SU-DHL-6 (cell line): ENCODE data around the gene SURF4.

ENCODE experiments used
- H2AFZ ChIP-seq: fragments of 200-600 bp; sonication (generic); 2 replicates; pipeline ENCODE4 v1.6.1; 2014; ENCODE audit warnings: low read depth, mild to moderate bottlenecking, moderate library complexity, mixed read lengths, antibody characterized with exemption, low read length; ENCODE audit not compliant: severe bottlenecking
- H3F3A ChIP-seq: fragments of 200-600 bp; shearing (Covaris generic); 2 replicates; pipeline ENCODE4 v1.6.0; 2016; ENCODE audit warnings: antibody characterized with exemption, mild to moderate bottlenecking; ENCODE audit not compliant: insufficient read depth
- H3K27ac ChIP-seq: fragments of 200-600 bp; sonication (generic); 2 replicates; pipeline ENCODE4 v1.5.1; 2016; ENCODE audit warnings: low read depth, mild to moderate bottlenecking, low read length, moderate library complexity, mixed read lengths
- H3K27me3 ChIP-seq: fragments of 200-600 bp; sonication (generic), shearing (Covaris generic); 2 replicates; pipeline ENCODE4 v1.6.0; 2014; ENCODE audit warnings: mild to moderate bottlenecking, low read length
- H3K36me3 ChIP-seq: fragments of 200-600 bp; sonication (generic); 2 replicates; pipeline ENCODE4 v1.6.1; 2014; ENCODE audit warnings: mild to moderate bottlenecking, low read length, mixed read lengths
- H3K4me2 ChIP-seq: fragments of 300-600, 200-600 bp; shearing (Covaris generic), sonication (generic); 2 replicates; pipeline ENCODE4 v1.6.0; 2014; ENCODE audit warnings: low read length, low read depth, mild to moderate bottlenecking; ENCODE audit not compliant: poor library complexity, severe bottlenecking
- H3K4me3 ChIP-seq: fragments of 200-600 bp; sonication (generic); 2 replicates; pipeline ENCODE4 v1.5.1; 2014; ENCODE audit warnings: antibody characterized with exemption, low read length, mild to moderate bottlenecking, mixed read lengths; ENCODE audit not compliant: insufficient read depth, poor library complexity, severe bottlenecking
- H3K79me2 ChIP-seq: fragments of 200-600 bp; sonication (generic); 2 replicates; pipeline ENCODE4 v1.6.1; 2014; ENCODE audit warnings: mild to moderate bottlenecking, low read length, moderate library complexity; ENCODE audit not compliant: insufficient read depth
- H3K9ac ChIP-seq: fragments of 200-600 bp; sonication (generic); 2 replicates; pipeline ENCODE4 v1.7.0; 2014; ENCODE audit warnings: mild to moderate bottlenecking, low read length
- H3K9me2 ChIP-seq: fragments of 200-600 bp; sonication (generic); replicated peaks from 2 replicates; pipeline ENCODE4 v1.6.1; 2014; ENCODE audit warnings: low read length; ENCODE audit not compliant: insufficient read depth
- H3K9me3 ChIP-seq: fragments of 200-600 bp; sonication (generic); 2 replicates; pipeline ENCODE4 v1.6.1; 2014; ENCODE audit warnings: low read length, mixed read lengths; ENCODE audit not compliant: insufficient read depth
- H4K20me1 ChIP-seq: fragments of 200-600 bp; sonication (generic); 2 replicates; pipeline ENCODE4 v1.6.1; 2014; ENCODE audit warnings: low read depth, mild to moderate bottlenecking, antibody characterized with exemption, low read length, moderate library complexity, mixed read lengths
- EZH2phosphoT487 ChIP-seq: fragments of 200-600 bp; sonication (generic), shearing (Covaris generic); conservative IDR thresholded peaks from 2 replicates; pipeline ENCODE4 v1.6.1; 2018; ENCODE audit warnings: mild to moderate bottlenecking, antibody characterized with exemption, low read length, moderate library complexity, mixed read lengths
- TF ChIP-seq, protein P1 (sequence below): fragments of 200-600 bp; sonication (generic); IDR thresholded peaks from one replicate; pipeline ENCODE4 v1.5.1; 2017; ENCODE audit warnings: antibody characterized with exemption, mild to moderate bottlenecking, low read length, moderate library complexity; ENCODE audit not compliant: insufficient read depth, poor library complexity, severe bottlenecking

Gene SURF4

DNA sequence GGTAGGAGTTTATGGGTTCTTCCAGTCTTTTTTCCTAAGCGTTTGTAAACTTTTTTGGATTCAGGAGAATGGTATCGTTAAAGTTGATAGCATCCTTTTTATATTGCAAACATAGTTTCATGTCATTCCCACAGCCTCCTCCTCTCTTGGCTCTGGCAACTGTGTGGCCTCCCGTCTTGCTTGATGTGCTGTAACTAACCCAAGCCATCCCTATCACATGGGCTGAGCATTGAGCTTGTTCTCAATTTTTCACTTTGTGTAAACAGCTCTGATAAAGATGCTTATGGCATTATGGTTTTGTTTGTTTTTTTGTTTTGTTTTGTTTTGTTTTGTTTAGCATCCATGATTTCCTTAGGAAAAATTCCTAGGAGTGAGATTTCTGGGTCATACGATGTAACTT is 4.9 kb upstream of the SURF4 start:
- Histone ChIP-seq H3K4me3 (no peak overlapping the region), H2AFZ (no peak overlapping the region), H4K20me1 (no peaks in the 10 kb centered on the region), H3K27me3 (no peaks in the 10 kb centered on the region), H3K9ac (no peak overlapping the region), H3F3A (peaks cover 5% of the 10 kb centered on the region; the same call in 1 of the 2 replicates), H3K9me3 (no peaks in the 10 kb centered on the region; the same call in 1 of the 2 replicates), H3K27ac (no peak overlapping the region), H3K9me2 (no peaks in the 10 kb centered on the region), H3K36me3 (no peaks in the 10 kb centered on the region), H3K4me2 (no peak overlapping the region), H3K79me2 (no peaks in the 10 kb centered on the region)
- TF ChIP-seq, protein P1, sequence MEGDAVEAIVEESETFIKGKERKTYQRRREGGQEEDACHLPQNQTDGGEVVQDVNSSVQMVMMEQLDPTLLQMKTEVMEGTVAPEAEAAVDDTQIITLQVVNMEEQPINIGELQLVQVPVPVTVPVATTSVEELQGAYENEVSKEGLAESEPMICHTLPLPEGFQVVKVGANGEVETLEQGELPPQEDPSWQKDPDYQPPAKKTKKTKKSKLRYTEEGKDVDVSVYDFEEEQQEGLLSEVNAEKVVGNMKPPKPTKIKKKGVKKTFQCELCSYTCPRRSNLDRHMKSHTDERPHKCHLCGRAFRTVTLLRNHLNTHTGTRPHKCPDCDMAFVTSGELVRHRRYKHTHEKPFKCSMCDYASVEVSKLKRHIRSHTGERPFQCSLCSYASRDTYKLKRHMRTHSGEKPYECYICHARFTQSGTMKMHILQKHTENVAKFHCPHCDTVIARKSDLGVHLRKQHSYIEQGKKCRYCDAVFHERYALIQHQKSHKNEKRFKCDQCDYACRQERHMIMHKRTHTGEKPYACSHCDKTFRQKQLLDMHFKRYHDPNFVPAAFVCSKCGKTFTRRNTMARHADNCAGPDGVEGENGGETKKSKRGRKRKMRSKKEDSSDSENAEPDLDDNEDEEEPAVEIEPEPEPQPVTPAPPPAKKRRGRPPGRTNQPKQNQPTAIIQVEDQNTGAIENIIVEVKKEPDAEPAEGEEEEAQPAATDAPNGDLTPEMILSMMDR: no peak
- TF ChIP-seq EZH2phosphoT487: no peak

DNA sequence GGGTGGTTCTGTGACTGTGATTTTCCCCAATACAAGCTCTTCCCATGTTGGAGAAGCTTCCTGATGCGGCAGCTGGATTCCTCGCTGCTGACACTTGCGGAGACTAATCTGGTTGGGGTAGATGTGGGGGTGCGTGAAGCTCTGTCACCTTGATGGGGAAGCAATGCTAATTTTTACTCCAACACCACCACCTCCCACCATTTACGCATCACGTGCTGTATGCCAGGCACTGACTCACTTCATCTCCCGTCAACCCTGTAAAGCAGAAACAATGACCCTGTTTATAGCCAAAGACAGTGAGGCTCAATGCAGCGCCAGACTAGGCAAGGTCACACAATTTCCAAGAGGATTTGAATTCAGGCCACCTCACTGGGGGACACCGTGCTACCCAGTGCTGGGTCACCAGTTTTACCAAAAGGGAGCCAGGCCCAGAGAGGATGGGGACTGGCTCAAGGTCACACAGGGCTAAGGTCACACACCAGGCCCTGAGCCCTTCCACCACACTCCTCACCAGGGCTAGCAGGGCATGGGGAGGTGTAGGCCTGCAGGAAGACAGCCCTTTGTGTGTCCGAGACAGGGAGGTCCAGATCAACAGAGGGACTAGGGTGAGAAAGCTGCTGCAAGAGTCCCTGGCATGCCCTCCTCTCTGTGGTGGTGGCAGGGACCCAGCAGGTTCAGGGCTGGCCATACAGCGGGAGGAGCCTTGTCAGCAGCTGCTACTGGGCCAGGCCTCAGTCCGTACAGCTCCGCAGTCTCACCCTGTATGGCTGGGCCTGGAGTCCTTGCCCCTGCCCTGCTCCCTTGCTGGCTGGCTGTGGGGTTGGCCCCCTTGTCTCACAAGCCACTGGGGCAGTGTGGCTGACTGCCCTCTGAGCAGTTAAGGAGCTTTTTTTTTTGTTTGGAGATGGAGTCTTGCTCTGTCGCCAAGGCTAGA is 3.6 kb upstream of the SURF4 start:
- Histone ChIP-seq H3K9me3 (no peaks in the 10 kb centered on the region; the same call in 1 of the 2 replicates), H3K36me3 (no peaks in the 10 kb centered on the region), H3F3A (peaks cover 5% of the 10 kb centered on the region; the same call in 1 of the 2 replicates), H2AFZ (no peak overlapping the region), H3K27ac (no peak overlapping the region), H3K9ac (no peak overlapping the region), H3K27me3 (no peaks in the 10 kb centered on the region), H3K9me2 (no peaks in the 10 kb centered on the region), H3K4me3 (no peak overlapping the region), H4K20me1 (no peaks in the 10 kb centered on the region), H3K4me2 (no peak overlapping the region), H3K79me2 (peaks cover 12% of the 10 kb centered on the region)
- no peak for TF ChIP-seq EZH2phosphoT487
- TF ChIP-seq, protein P1: no peak

DNA sequence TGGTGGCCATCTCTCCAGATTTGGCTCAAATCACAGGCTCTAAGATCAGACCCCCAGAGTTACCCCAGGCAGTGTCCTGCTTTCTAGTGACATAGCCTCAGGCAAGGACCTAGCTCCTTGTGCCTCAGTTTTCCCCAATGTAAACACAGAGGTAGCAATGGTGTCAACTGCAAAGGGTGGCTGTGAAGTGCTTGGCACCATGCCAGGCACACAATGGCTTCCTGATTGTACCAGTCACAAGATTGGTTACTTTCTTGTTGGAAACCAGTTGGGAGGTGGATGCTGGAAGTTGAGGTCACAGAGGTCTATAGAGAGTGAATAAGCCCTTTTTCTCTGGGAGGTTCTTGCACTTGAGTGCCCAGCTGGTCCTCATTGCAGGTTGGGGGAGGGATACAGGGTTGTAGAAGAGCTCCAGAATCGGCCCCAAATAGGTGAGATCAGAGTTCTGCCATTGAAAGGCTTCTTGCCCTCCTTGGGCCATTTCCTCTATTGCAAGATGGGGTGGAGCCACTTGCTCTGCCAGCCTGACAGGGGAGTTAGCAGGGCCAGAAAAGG is 2.6 kb upstream of the SURF4 start:
- no peak for TF ChIP-seq EZH2phosphoT487
- TF ChIP-seq, protein P1: no peak

More for the DNA sequence above, 2.6 kb upstream of the SURF4 start:
- Histone ChIP-seq H3F3A (peaks cover 5% of the 10 kb centered on the region; the same call in 1 of the 2 replicates), H4K20me1 (no peaks in the 10 kb centered on the region), H3K9me2 (no peaks in the 10 kb centered on the region), H3K27ac (no peak overlapping the region), H3K9me3 (no peaks in the 10 kb centered on the region; the same call in 1 of the 2 replicates), H2AFZ (no peak overlapping the region), H3K27me3 (no peaks in the 10 kb centered on the region), H3K79me2 (peaks cover 21% of the 10 kb centered on the region), H3K4me3 (no peak overlapping the region), H3K36me3 (no peaks in the 10 kb centered on the region), H3K9ac (no peak overlapping the region), H3K4me2 (no peak overlapping the region)
